ENCODE results near the gene CNOT10. TPM values are rescaled to one million over a fixed set of nuclear protein-coding genes. Genes with fewer than 3 reads are reported as not detected.

Gene CNOT10
- total RNA-seq, 1 donor from 2014 or later: 35.7 TPM

- ATAC-seq (no peak), DNase-seq (no peak)
- H3K9me3 ChIP-seq: no peaks in the 10 kb centered on the region
- TF ChIP-seq, protein P1, sequence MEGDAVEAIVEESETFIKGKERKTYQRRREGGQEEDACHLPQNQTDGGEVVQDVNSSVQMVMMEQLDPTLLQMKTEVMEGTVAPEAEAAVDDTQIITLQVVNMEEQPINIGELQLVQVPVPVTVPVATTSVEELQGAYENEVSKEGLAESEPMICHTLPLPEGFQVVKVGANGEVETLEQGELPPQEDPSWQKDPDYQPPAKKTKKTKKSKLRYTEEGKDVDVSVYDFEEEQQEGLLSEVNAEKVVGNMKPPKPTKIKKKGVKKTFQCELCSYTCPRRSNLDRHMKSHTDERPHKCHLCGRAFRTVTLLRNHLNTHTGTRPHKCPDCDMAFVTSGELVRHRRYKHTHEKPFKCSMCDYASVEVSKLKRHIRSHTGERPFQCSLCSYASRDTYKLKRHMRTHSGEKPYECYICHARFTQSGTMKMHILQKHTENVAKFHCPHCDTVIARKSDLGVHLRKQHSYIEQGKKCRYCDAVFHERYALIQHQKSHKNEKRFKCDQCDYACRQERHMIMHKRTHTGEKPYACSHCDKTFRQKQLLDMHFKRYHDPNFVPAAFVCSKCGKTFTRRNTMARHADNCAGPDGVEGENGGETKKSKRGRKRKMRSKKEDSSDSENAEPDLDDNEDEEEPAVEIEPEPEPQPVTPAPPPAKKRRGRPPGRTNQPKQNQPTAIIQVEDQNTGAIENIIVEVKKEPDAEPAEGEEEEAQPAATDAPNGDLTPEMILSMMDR (IDR thresholded peaks at IDR 0.05): no peak
- no peaks in the 10 kb centered on the region for H3K36me3 ChIP-seq
- H3K4me1 ChIP-seq: peaks cover 6% of the 10 kb centered on the region
- intact Hi-C loops (cut with DNase I): no loop called here
- H3K27me3 ChIP-seq (ENCODE audit: low read depth): peaks cover 37% of the 10 kb centered on the region
- H3K27ac ChIP-seq: no peak overlapping the region
- H3K4me3 ChIP-seq: no peak overlapping the region
Observed at GRCh38 chr3:32822609-32823498, 137.9 kb downstream of the CNOT10 start.

Other genes with a start within 250 kb of the CNOT10 start
- 69.5 TPM for gene CMTM6, start 182.3 kb upstream of the CNOT10 start, total RNA-seq
- gene DYNC1LI1, start 114.3 kb upstream of the CNOT10 start, total RNA-seq: 35.6 TPM
- 2.5 TPM for gene TRIM71, start 132.8 kb downstream of the CNOT10 start, total RNA-seq